Neural cell (in vitro differentiated cells): ENCODE data around the gene ADSS1. TPM values are rescaled to one million over a fixed set of nuclear protein-coding genes. Genes with fewer than 3 reads are reported as not detected.

ENCODE experiments used
- H2AFZ ChIP-seq: fragments of 200-600, 300-800 bp; sonication (generic), shearing (Covaris generic); 2 replicates; pipeline ENCODE4 v1.6.0; 2014; ENCODE audit warnings: low read depth, mild to moderate bottlenecking, antibody characterized with exemption, low read length, moderate library complexity
- H3F3A ChIP-seq: fragments of 200-600 bp; shearing (Covaris generic); 2 replicates; pipeline ENCODE4 v1.6.1; 2016; ENCODE audit warnings: mild to moderate bottlenecking, moderate library complexity, mixed read lengths, antibody characterized with exemption, low read length; ENCODE audit not compliant: insufficient read depth, poor library complexity, severe bottlenecking
- H3K27ac ChIP-seq: fragments of 200-600, 300-800 bp; sonication (generic), shearing (Covaris generic); 2 replicates; pipeline ENCODE4 v1.5.1; 2014; ENCODE audit warnings: mild to moderate bottlenecking, low read length, moderate library complexity
- H3K27me3 ChIP-seq: fragments of 300-800, 200-600 bp; sonication (generic), shearing (Covaris generic); 2 replicates; pipeline ENCODE4 v1.6.0; 2014; ENCODE audit warnings: mild to moderate bottlenecking, low read depth, low read length, moderate library complexity; ENCODE audit not compliant: insufficient read depth
- H3K36me3 ChIP-seq: fragments of 300-800, 200-600 bp; sonication (generic), shearing (Covaris generic); 2 replicates; pipeline ENCODE4 v1.5.1; 2014; ENCODE audit warnings: mild to moderate bottlenecking, antibody characterized with exemption, low read length, moderate library complexity; ENCODE audit not compliant: insufficient read depth
- H3K4me2 ChIP-seq: fragments of 300-800, 200-600 bp; sonication (generic), shearing (Covaris generic); 2 replicates; pipeline ENCODE4 v1.6.0; 2014; ENCODE audit warnings: mild to moderate bottlenecking, low read length
- H3K4me3 ChIP-seq: fragments of 300-800, 200-600 bp; sonication (generic), shearing (Covaris generic); 2 replicates; pipeline ENCODE4 v1.5.1; 2014; ENCODE audit warnings: mild to moderate bottlenecking, low read length, moderate library complexity
- H3K79me2 ChIP-seq: fragments of 200-600 bp; shearing (Covaris generic); replicated peaks from 2 replicates; pipeline ENCODE4 v1.6.0; 2014; ENCODE audit warnings: mild to moderate bottlenecking, low read length, moderate library complexity; ENCODE audit not compliant: insufficient read depth
- H3K9ac ChIP-seq: fragments of 300-800, 200-600 bp; sonication (generic), shearing (Covaris generic); 2 replicates; pipeline ENCODE4 v1.6.1; 2016; ENCODE audit warnings: mild to moderate bottlenecking, low read length, mixed read lengths
- H3K9me2 ChIP-seq: fragments of 200-600 bp; shearing (Covaris generic); 2 replicates; pipeline ENCODE4 v1.6.1; 2016; ENCODE audit warnings: mild to moderate bottlenecking, low read length, mixed read lengths; ENCODE audit not compliant: insufficient read depth
- H3K9me3 ChIP-seq: fragments of 200-600, 300-800 bp; sonication (generic), shearing (Covaris generic); 2 replicates; pipeline ENCODE4 v1.6.1; 2016; ENCODE audit warnings: mild to moderate bottlenecking, mixed run types, low read length, moderate library complexity, mixed read lengths
- H4K20me1 ChIP-seq: fragments of 200-600 bp; shearing (Covaris generic); 2 replicates; pipeline ENCODE4 v1.6.1; 2016; ENCODE audit warnings: mild to moderate bottlenecking, mixed run types; ENCODE audit not compliant: insufficient read depth
- CTCF ChIP-seq: fragments of 450-650 bp; IDR thresholded peaks from 2 replicates; pipeline ENCODE4 v1.5.1; 2014; ENCODE audit warnings: antibody characterized with exemption, mild to moderate bottlenecking, moderate library complexity; ENCODE audit not compliant: poor library complexity, severe bottlenecking
- EP300 ChIP-seq: fragments of 450-650 bp; conservative IDR thresholded peaks from 2 replicates; pipeline ENCODE4 v1.6.1; 2014; ENCODE audit warnings: antibody characterized with exemption, mild to moderate bottlenecking, moderate library complexity; ENCODE audit not compliant: poor library complexity, severe bottlenecking
- EZH2 ChIP-seq: fragments of 200-600, 300-800 bp; shearing (Covaris generic), sonication (generic); IDR thresholded peaks from 2 replicates; pipeline ENCODE4 v1.6.1; 2014; ENCODE audit warnings: antibody characterized with exemption, low read length, borderline replicate concordance, mild to moderate bottlenecking; ENCODE audit not compliant: insufficient read depth, poor library complexity, severe bottlenecking
- MXI1 ChIP-seq: fragments of 450-650 bp; conservative IDR thresholded peaks from 2 replicates; pipeline ENCODE4 v1.6.1; 2014; ENCODE audit warnings: antibody characterized with exemption, mild to moderate bottlenecking; ENCODE audit not compliant: poor library complexity, severe bottlenecking
- POLR2AphosphoS5 ChIP-seq: IDR thresholded peaks from 2 replicates; pipeline ENCODE4 v1.6.1; 2012
- RAD21 ChIP-seq: fragments of 450-650 bp; conservative IDR thresholded peaks from 2 replicates; pipeline ENCODE4 v1.6.1; 2014; ENCODE audit warnings: antibody characterized with exemption, mild to moderate bottlenecking, moderate library complexity
- REST ChIP-seq: IDR thresholded peaks from 2 replicates; pipeline ENCODE4 v1.6.1; 2012; ENCODE audit warnings: borderline replicate concordance
- SMC3 ChIP-seq: fragments of 450-650 bp; conservative IDR thresholded peaks from 2 replicates; pipeline ENCODE4 v1.6.1; 2014; ENCODE audit warnings: antibody characterized with exemption, mild to moderate bottlenecking, moderate library complexity; ENCODE audit not compliant: poor library complexity
- TAF1 ChIP-seq: IDR thresholded peaks from 2 replicates; pipeline ENCODE4 v1.6.1; 2012; ENCODE audit warnings: low read depth
- polyA plus RNA-seq: library from polyadenylated mRNA; depleted of rRNA; stranded (reverse); fragments of >200 nt; gene quantifications from 2 replicates; pipeline ENCODE4 v1.2.3, GENCODE V29; 2014

ADSS1 gene
- polyA plus RNA-seq, 1 donor from 2014 or later = 4.3 TPM

GRCh38 chr14:104782086-104782807 lies 58.2 kb downstream of the ADSS1 start:
- Histone ChIP-seq H4K20me1 (no peaks in the 10 kb centered on the region), H3K27ac (no peak overlapping the region), H3K9me3 (no peaks in the 10 kb centered on the region), H3K4me3 (no peak overlapping the region), H3F3A (no peaks in the 10 kb centered on the region), H3K79me2 (no peaks in the 10 kb centered on the region), H3K36me3 (no peaks in the 10 kb centered on the region), H3K9ac (no peak overlapping the region), H3K4me2 (no peak overlapping the region), H3K9me2 (no peaks in the 10 kb centered on the region), H3K27me3 (no peaks in the 10 kb centered on the region), H2AFZ (no peak overlapping the region)
- TF ChIP-seq EP300 = no peak
- TF ChIP-seq REST = no peak
- no peak for TF ChIP-seq TAF1
- no peak for TF ChIP-seq MXI1
- TF ChIP-seq SMC3 = no peak

GRCh38 chr14:104782808-104783139 lies 58.7 kb downstream of the ADSS1 start:
- Histone ChIP-seq H3F3A (no peaks in the 10 kb centered on the region), H3K79me2 (no peaks in the 10 kb centered on the region), H2AFZ (no peak overlapping the region), H3K27me3 (no peaks in the 10 kb centered on the region), H3K4me2 (no peak overlapping the region), H3K36me3 (no peaks in the 10 kb centered on the region), H3K9ac (no peak overlapping the region), H4K20me1 (no peaks in the 10 kb centered on the region), H3K27ac (no peak overlapping the region), H3K4me3 (no peak overlapping the region), H3K9me3 (no peaks in the 10 kb centered on the region), H3K9me2 (no peaks in the 10 kb centered on the region)
- no peak for TF ChIP-seq EZH2
- TF ChIP-seq RAD21 = no peak
- no peak for TF ChIP-seq TAF1
- TF ChIP-seq CTCF = no peak
- TF ChIP-seq REST = no peak
- TF ChIP-seq POLR2AphosphoS5 = no peak
- TF ChIP-seq SMC3 = no peak
- no peak for TF ChIP-seq MXI1
- TF ChIP-seq EP300 = no peak
